HG03442 (cell line): ENCODE results near the gene FGF18.

ENCODE experiments used
- ATAC-seq: cut with Tn5 transposase; IDR thresholded peaks from one replicate; pipeline ENCODE4 v1.9.1; 2021; ENCODE audit warnings: mild to moderate bottlenecking, moderate library complexity; ENCODE audit not compliant: unreplicated experiment

The FGF18 gene

DNA sequence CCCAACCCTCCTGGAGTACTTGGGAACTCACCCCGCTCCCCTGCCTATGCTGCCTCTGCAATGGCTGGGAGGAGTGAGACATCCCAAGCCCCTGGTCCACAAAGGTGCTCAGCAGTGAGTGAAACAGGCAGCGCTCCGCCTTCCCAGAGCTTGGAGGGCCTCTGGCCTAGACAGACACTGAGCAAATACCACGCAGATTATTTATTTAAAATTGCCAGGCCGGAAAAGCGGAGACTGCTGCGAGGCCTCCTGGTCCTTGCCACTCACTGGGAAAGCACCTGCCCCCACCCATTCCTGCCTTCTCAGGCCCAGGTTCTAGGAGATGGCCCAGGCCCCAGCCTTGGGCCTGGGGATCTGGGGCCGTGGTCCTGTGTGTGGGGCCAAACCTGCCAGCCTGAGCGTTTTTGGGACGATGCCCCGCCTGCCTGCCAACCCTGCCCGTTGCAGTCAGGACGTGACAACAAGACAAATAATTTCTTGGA, 17.4 kb downstream of the FGF18 start:
- no peak for ATAC-seq

DNA sequence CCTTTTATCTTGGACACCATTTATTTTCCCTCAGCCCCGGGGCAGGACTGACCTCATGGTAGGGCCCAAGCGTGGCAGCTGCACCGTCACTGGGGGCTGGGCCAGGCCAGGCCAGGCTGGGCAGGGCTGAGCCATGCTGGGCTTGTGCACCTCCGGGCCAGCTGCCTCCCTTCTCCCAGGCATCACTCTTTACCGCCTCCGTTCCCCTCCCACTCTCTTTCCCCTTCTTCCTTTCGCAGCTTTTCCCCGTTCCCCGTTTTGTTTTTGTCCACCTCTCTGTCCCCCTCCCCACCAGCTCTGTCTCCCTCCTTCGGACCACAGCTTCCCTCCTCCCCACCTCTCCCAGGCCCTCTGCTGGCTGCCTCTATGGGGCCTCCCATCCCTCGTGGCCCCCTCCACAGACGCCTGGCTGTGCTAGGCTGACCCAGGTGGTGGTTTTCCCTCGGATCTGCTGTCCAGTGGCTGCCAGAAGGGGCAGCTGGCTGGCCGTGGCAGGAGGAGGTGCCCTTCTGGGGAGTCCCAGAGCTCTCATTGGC, 17.9 kb downstream of the FGF18 start:
- ATAC-seq = no peak

DNA sequence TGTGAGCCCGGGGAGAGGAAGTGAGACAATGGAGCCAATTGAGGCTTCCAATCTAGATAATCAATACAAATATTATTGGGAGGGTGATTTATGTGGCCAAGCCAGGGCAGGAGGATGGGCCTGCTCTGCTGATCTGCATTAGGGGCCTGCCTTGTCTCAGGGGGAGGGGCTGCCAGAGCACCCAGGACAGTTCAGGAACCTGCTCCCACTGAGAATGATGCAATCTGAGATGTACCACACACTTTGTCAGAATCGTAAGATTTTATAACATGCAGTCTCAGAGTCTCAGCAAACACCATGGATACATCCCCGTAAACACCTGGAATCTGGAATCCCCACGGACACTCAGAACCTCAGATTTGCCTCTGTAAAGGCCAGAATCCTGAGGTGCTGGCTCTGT, 19.3 kb downstream of the FGF18 start:
- ATAC-seq = no peak

DNA sequence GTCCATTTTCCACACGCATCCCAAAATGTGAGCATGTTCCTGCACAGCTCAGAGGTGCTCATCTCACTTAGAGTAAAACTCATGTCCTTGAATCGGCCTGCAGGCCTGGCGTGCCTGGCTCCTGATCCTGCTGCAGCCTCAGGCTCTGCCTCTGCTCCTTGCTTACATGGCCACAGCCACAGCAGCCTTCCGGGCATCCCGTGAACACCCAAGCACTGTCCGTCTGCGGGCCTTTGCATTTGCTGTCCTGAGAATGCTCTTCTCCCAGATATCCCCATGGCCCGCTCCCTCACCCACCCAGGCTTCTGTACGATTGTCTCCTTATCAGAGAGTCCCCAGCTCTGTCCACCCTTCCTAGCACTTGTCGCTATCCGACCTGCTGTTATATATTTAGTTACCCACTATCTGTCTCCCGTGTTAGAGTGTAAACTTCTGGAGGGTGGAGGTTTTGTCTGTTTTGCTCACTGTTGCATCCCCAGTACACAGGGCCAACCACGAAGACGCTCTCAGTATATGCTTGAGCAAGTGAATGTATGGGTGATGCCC, 21.9 kb downstream of the FGF18 start:
- no peak for ATAC-seq

DNA sequence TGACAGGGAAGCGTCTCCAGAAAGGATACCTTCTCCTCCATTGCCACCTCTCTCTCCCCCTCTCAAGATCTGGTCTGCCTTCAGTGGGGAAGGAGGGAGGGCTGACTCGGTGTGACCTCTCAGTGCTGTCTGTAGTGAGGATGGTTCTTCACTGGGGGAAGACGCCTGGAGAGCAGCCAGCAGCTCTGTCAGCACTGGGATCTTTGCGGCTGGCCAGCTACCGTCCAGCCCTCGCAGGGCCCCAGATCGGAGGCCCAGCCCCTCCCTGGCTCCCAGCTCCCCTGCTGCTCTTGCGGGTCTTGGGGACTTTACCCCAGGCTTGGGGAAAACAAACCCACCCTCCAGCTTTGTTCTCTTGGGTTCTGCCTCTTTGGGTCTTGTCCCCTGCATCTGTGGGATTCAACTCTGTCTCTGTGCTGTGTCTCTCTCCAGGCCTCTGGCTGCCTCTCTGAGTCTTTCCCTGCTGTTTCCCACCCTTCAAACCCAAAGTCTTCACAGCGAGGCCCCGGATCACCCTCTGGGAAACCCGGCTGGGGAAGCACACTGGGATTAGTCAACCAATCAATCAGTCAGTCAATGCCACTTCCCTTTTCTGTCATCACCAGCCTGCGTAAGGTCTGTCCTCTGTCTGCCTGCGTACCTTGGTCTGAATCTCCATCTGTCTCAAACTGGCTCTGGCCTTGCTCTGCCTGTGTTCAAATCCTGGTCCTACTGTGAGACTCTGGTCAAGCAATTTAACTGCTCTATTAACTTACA, 23.0 kb downstream of the FGF18 start:
- ATAC-seq = no peak

DNA sequence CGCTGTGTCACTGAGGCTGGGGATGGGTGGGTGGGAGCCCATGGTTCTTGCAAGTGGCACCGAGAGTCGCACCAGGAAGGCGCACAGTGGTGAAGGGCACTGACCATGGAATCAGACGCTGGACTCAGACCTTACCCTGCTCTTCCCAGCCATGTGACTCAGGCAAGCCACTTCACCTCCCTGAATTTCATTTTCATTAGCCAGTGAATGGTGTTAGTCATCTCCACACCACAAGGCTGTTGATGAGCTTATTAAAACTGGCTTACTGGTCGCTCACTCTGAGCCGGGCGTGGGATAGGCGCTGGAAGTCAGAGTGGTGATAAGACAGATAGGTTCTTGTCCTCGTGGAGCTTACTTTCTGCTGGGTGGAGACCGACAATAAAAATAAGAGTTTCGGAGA, 25.1 kb downstream of the FGF18 start:
- ATAC-seq = no peak

DNA sequence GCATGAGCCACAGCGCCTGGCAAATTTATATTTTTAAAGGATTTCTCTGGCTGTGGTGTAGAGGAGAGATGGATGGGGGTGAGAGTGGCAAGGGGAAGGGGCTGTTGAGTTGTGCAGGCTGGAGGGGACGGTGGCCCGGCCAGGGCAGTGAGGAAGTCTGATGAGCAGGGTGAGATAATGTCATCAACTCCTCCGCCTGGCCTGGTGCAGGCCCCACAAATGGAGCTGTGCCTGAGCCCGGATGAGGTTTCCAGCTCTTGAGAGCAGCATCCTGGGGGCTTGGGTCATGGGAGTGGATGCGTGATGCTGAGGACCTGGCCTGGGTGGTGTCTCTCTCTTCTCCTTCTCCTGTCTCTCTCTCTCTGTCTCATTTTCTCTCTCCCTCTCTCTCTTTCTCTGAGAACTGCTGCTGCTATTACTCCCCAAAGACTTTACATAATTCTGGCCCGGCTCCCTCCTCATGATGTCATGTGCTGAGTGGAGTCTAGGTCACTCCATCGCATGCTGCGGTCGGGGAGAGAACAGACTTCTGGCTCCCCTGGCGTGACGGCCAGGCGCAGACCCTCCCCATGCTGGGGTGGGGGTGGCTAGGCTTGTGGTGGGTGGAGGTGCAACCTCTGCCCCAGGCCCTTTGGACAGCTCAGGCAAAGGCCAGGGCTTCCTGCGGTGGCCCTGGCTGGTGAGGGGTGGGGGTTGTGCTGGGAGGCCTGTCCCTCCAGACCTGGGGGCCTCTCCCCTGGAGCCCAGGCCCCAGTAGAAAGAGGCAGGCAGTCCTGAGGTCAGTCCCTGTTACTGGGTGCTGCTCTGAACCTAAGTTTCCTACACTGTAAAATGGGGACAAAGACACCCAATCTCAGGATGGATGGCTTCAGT, 26.4 kb downstream of the FGF18 start:
- ATAC-seq = no peak

DNA sequence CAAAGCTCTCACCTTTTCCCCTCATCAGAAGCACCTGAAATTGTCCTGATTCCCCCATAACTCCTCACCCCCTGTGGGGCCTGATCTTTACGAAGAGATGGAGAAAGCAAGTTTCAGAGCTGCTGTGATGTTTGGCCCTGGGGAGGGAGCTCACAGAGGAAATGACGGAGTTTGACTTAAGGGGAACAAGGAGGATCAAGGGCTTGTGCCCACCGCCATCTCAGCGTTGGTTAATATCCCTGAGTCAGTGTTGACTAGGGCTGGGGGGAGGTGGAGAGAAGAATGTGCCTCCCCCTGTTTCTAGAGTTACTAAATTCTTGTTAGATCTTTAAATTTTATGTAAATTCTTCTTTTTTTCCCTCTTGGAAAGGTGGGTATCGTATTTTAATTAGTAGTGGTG, 27.8 kb downstream of the FGF18 start:
- ATAC-seq = no peak

DNA sequence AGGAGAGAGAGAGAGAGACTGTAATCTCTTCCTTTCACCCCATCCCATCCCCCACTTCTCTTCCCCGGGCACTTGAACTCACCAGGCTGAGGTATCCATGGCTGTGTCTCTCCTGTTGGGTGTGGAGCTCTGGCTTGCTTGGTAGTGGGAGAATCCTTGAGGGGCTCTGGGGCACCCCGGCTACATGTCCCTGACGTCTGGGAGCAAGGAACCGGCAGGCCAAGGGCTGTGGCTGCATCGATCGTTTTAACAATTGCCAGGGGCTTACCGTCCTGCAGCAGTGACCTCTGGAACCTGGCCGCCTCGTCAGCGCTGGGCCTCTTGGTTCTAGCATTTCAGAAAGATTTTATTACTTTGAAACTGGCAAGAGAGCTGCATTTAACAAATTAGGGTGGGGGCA, 30.0 kb downstream of the FGF18 start:
- ATAC-seq = no peak

DNA sequence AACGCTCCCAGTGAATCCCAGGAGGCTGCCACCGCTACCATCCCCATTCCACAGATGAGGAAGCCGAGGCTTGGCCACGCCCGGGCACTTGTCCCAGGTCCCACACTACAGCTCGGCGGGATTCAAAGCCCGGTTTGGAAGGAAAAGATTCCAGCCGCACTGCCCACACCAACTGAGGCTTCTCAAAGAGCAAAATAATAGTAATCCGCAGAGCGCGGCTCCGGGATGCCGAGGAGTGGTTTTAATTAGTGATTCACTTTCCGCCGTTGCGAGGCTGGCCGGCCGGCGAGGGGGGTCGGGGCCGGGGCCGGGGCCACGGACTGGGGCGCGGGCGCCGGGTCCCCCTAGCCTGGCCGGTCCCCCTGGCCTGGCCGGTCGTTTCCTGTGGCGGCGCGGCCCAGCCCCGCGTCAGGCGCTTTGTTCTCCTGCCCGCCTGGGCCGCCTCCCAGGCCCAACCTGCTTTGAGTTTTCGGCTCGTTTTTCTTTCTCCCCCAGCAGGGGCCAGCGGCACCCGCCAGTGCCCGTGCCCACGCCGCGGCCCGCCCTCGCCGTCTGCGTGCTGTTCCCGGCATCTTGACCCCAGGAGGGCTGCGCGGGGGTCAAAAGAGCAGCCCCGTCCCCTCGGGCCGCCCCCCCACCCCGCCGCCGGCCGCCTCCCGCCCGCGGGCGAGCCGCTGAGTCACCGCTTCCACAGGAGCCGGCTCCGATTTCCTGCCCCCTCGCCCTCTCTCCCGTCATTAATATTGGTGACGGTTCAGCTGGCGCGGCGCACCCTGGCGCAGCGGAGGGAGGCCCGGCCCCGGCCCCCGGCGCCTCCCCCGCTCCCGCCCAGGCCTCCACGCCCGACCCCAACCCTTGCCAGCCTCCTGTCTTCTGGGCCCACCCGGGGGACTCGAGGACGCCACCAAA, 31.2 kb downstream of the FGF18 start:
- ATAC-seq = no peak

DNA sequence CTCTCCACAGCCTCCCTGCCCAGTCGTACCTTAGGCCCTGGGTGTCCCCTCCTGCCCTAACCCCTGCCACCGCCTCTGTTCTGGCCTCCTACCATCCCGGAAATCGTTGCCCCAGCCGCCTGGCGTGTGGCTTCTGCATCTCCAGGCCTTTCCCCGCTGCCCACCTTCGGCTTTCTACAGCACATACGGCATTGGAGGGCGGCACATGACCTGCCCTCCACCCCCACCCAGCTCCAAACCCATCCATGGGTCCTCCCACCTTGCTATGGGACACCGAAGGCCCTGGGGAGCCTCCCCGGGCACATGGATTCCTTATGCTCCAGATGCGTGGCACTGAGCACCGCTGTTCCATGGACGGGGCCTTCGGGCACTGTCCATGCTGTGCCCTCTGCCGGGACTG, 32.0 kb downstream of the FGF18 start:
- ATAC-seq = no peak

DNA sequence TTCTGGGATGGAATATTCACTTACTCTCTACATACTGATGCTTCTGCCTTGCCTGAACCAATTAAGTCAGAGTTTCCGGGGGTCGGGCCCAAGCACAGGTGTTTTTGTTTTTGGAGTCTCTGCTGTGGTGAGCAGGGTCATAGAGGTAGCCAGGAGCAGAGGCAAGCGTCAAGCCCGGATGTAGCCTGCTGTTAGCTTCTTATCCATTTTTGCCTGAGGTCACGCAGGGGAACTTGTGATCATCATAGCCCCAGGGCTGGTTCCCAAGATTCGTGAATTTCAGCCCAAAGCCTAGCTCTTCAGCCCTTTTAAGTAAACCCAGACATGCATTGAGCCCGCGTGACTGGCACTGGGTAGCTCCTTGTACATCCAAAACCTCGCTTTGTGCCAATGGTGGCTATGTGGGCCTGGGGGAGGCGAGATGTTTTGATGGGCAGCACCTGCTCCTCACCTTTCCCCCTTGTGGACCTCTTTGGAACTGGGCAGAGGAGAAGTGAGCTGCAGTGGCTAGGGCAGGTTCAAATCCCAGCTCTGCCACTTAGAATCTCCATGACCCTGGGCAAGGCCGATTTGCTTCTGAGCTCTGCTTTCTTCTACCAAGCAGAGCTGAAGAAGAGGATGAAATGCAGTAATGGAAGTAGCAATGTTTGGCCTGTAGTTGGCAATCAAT, 33.7 kb downstream of the FGF18 start:
- ATAC-seq = no peak

DNA sequence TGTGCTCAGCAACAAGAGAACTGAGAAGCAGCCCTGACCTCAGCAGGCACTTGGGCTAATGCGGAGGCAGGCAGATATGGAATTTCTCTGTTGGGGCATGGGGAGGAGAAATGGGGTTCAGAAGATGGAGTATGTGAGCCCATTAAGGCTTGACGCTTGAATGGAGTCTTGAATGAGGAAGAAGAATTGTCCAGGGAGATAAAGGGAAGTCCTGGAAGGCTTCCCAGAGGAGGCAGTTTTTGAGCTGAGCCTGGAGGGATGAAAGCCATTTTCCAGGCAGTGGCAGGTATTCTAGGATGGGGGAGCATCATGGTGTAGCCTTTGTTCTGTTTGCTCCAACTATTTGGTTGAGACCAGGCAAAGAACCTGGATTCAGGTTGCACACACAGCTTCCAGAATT, 34.5 kb downstream of the FGF18 start:
- no peak for ATAC-seq

DNA sequence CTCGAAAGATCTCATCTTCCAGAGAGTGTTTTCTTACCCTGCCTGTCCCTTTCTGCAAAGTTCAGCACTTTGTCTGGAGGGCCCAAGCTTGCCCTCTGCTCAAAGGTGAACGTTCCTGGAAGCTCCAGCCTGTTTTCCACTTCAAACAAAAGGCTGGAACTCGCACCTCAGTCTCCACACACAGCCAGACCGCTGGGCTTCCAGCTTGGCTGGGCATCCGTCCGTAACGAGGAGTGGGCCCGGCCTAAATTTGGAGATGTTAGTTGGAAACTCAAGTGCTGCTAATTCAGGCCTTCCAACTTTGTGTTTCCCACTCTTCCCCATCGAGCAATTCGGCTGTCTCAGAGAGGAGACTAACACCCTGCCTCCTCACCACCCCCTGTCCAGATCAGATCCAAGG, 35.1 kb downstream of the FGF18 start:
- ATAC-seq = no peak

DNA sequence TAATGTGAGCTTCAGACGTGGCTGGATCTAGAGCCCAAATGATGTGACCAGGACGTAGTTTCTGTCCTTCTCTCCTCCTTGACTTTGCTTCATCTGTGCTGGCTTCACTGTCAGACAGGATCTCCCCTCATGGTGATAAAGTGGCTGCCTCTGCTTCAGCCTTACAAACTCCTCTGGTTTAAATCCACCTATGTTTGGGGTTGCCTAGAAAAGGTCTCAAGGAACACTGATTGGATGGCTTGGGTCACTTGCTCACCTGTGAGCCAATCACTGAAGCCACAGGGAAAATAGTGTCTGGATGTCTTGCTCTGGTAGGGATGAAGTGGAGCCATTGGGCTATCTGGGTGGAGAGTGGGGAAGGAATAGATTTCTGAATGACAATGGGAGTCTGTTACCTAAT, 36.1 kb downstream of the FGF18 start:
- no peak for ATAC-seq

DNA sequence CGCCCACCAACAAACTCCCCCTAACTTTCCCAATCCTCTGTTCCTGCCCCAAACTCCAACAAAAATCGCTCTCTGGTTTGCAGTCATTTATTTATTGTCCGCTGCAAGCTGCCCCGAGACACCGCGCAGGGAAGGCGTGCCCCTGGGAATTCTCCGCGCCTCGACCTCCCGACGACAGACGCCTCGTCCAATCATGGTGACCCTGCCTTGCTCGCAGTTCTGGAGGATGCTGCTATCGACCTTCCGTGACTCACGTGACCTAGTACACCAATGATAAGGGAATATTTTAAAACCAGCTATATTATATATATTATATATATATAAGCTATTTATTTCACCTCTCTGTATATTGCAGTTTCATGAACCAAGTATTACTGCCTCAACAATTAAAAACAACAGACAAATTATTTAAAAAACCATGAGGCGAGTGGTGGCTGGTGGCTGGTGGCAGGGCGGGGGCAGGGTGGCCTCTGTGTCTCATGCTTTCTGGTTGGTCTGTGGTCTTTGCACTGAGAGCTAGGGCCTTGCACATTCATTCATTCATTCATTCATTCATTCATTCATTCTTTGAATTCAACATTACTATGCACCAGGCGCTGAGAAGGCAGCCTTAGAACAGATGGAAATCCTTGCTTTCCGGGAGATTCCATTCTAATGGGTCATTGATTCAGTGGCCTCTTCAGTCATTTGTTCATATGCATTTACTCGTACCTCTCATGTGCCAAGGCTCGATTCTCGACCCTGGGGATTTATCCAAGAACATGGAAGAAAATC, 37.9 kb downstream of the FGF18 start:
- ATAC-seq = no peak

DNA sequence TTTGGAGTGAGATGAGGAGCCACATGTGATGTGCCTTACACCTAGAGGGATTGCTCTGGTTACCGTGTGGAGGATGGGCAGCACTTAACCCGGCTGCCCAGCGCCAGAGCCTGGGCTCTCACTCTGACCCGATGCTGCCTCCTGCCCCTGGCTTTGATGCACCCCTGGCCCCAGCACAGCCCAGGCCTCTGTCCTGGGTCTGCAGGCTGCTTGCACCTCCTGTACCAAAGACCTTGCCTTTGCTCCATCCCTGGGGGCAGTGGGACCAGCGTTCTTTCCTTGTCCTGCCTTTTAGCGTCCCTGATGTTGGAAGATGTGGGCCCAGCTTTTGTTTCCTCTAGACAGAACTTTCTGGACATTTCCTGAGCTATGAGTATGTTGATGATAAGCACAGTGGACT, 40.4 kb downstream of the FGF18 start:
- no peak for ATAC-seq

DNA sequence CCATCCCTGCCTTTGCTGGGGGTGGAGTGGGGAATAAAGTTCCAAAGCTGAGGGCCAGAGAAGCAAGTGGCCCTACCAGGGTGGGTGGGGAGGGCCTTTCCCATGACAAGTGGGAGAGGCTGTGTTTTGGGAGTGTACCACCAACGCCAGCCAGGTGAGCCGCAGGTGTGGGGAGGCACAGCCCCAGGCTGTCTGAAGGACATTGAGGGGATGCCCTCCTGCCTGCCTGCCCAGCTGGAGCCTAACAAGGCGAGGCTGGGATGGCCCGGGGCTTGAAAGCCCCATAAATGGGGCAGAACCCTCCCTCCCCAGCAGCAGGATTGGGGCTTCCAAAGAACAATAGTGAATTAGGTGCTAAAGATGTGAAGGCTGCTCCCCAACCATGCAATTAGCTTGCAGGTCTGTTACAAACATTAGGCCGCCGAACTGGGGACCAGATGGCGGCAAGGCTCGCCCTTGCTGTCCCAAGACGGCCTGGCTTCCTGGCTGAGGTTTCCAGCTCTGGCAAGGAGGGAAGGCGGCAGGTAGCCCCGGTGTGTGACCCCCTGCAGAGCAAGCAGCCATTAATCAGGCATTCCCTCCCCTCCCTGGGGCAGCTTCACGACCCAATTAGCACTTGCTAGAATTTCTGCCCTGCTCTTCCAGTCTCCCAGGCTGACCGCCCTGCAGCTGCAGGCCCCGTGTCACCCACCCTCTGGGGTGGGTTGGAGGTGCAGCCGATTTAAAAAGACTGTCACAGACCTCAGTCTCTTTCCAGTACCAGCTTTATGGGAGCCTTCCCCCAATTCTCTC, 42.9 kb downstream of the FGF18 start:
- no peak for ATAC-seq
